Esophagus squamous epithelium (tissue), 5 donors: Measurements from ENCODE around the gene SCNM1. TPM values are rescaled to one million over a fixed set of nuclear protein-coding genes. Genes with fewer than 3 reads are reported as not detected.
A peak's percentile ranks its signal among the peaks of the same experiment; 100 is the strongest.

Source experiments
- DNase-seq: peaks from one replicate; lab custom pipeline; 2025; lab: John Stamatoyannopoulos, UW
- H3K27ac ChIP-seq, 4 donors: fragments of 200-600 bp; sonication (generic); one replicate each; pipeline ENCODE4 v1.5.1; 2016 to 2019; ENCODE audit warnings: mild to moderate bottlenecking in 1 of 4
- H3K27me3 ChIP-seq, 4 donors: fragments of 200-600 bp; sonication (generic); 1 replicate in 3 of 4; 2 replicates in 1 of 4; pipeline versions ENCODE4 v1.5.1 to v1.6.0; 2017 to 2021; ENCODE audit warnings: antibody characterized with exemption in 1 of 4
- H3K36me3 ChIP-seq, 3 donors: fragments of 200-600 bp; sonication (generic); one replicate each; pipeline ENCODE4 v1.5.1; 2016 to 2019
- H3K4me1 ChIP-seq, 3 donors: fragments of 200-600 bp; sonication (generic); one replicate each; pipeline ENCODE4 v1.5.1; 2017 to 2019
- H3K4me3 ChIP-seq, 4 donors: fragments of 200-600 bp; sonication (generic); 1 replicate in 3 of 4; 2 replicates in 1 of 4; pipeline ENCODE4 v1.5.1; 2016 to 2019; ENCODE audit warnings: mild to moderate bottlenecking in 2 of 4, moderate library complexity in 1 of 4
- H3K9me3 ChIP-seq, 3 donors: fragments of 200-600 bp; sonication (generic); one replicate each; pipeline ENCODE4 v1.5.1; 2016 to 2019
- CTCF ChIP-seq, 6 experiments: fragments of 450-650 bp in 4 of 6; fragments of 200-600 bp in 2 of 6; sonication (generic) in 2 of 6; IDR thresholded peaks; one replicate each; pipeline ENCODE4 v1.5.1; 2016 to 2019; ENCODE audit warnings: antibody characterized with exemption in 6 of 6, mild to moderate bottlenecking in 4 of 6, moderate library complexity in 4 of 6
- POLR2A ChIP-seq, 4 donors: fragments of 450-650 bp; IDR thresholded peaks; one replicate each; pipeline ENCODE4 v1.6.1; 2017; ENCODE audit warnings: antibody characterized with exemption in 4 of 4, mild to moderate bottlenecking in 4 of 4, moderate library complexity in 3 of 4
- WGBS, 2 donors: methylation state at CpG; one replicate each; pipeline ENCODE4 v1.1.5; 2018; 5-methylcytosine and 5-hydroxymethylcytosine counted together
- intact Hi-C: fragments of 100-400 bp; cut with DNase I; formaldehyde crosslinking; loops from one replicate; pipeline ENCODE4 v1.15.0; 2022
- total RNA-seq, 4 donors: library from RNA; depleted of rRNA; stranded (reverse); fragments of >200 nt; gene quantifications; one replicate each; pipeline ENCODE4 v1.1.0, GENCODE V29; 2016
- donor health status: DM: yes; HTN: yes; CAD: no.

SCNM1 gene
- total RNA-seq, 4 donors from 2014 or later, result 15.2 to 29.8 (median 18.5) TPM

GRCh38 chr1:151210830-151211229 lies 44.9 kb downstream of the SCNM1 start:
- Histone ChIP-seq H3K27me3 (no peaks in the 10 kb centered on the region), H3K36me3 (peaks cover 3 to 76% (median 7%) of the 10 kb centered on the region in 3 donors), H3K4me3 (no peak overlapping the region), H3K9me3 (no peaks in the 10 kb centered on the region), H3K27ac (peak overlapping the region in 2 of 4 donors; percentile 29 to 33), H3K4me1 (peaks cover 0 to 40% (median 5%) of the 10 kb centered on the region in 3 donors)
- intact Hi-C loops, result no loop called here
- no peak for TF ChIP-seq POLR2A (IDR thresholded peaks at IDR 0.05)
- TF ChIP-seq CTCF (IDR thresholded peaks at IDR 0.05), result no peak
- 57% methylated on average over 1 of the region's 1 CpG for WGBS, 2 donors
- no peak for DNase-seq

- Histone ChIP-seq H3K9me3 (no peaks in the 10 kb centered on the region), H3K27me3 (no peaks in the 10 kb centered on the region), H3K4me3 (no peak overlapping the region), H3K27ac (peak overlapping the region in 1 of 4 donors; percentile 33), H3K4me1 (peaks cover 0 to 37% (median 5%) of the 10 kb centered on the region in 3 donors), H3K36me3 (peaks cover 1 to 67% (median 3%) of the 10 kb centered on the region in 3 donors)
- intact Hi-C loops, result no loop called here
- no peak for TF ChIP-seq CTCF (IDR thresholded peaks at IDR 0.05)
- TF ChIP-seq POLR2A (IDR thresholded peaks at IDR 0.05), result no peak
- no peak for DNase-seq
- WGBS, 2 donors, result 64 to 67% methylated on average over 15 of the region's 15 CpGs
Observed at GRCh38 chr1:151211972-151212705, 46.2 kb downstream of the SCNM1 start.

GRCh38 chr1:151213560-151213959 lies 47.6 kb downstream of the SCNM1 start:
- no peaks in the 10 kb centered on the region for H3K9me3 ChIP-seq
- intact Hi-C loops, result no loop called here
- 34 to 52% methylated on average over 2 of the region's 2 CpGs for WGBS, 2 donors
- DNase-seq, result no peak
- peaks cover 0 to 37% (median 5%) of the 10 kb centered on the region in 3 donors for H3K4me1 ChIP-seq
- no peaks in the 10 kb centered on the region for H3K27me3 ChIP-seq
- peaks cover 0 to 65% (median 0%) of the 10 kb centered on the region in 3 donors for H3K36me3 ChIP-seq
- no peak overlapping the region for H3K27ac ChIP-seq
- H3K4me3 ChIP-seq, result no peak overlapping the region
- no peak for TF ChIP-seq POLR2A (IDR thresholded peaks at IDR 0.05)
- no peak for TF ChIP-seq CTCF (IDR thresholded peaks at IDR 0.05)

Other genes with a start within 250 kb of the SCNM1 start
- 10 to 100 TPM; 20.5 to 39.5 (median 25.3) TPM for gene SETDB1, start 239.8 kb upstream of the SCNM1 start, total RNA-seq
- gene CERS2, start 191.3 kb upstream of the SCNM1 start, total RNA-seq, result 10 to 100 TPM; 18.2 to 72.7 (median 45.4) TPM
- gene ANXA9, start 183.9 kb upstream of the SCNM1 start, total RNA-seq, result 1 to 10 TPM; 1.2 to 7.8 (median 4.4) TPM
- gene MINDY1, start 159.2 kb upstream of the SCNM1 start, total RNA-seq, result 10 to 100 TPM; 25.4 to 52.5 (median 37.1) TPM
- 10 to 100 TPM in 3 of 4 donors, 1 to 10 TPM in 1; 8.9 to 21.0 (median 15.9) TPM for gene PRUNE1, start 157.7 kb upstream of the SCNM1 start, total RNA-seq
- gene BNIPL, start 129.6 kb upstream of the SCNM1 start, total RNA-seq, result 100 to 1,000 TPM in 1 of 4 donors, 10 to 100 TPM in 3; 52.7 to 168 (median 96.1) TPM
- 1 to 10 TPM in 3 of 4 donors, under 1 TPM in 1; 0.23 to 3.2 (median 2.3) TPM for gene C1orf56, start 118.4 kb upstream of the SCNM1 start, total RNA-seq
- 100 to 1,000 TPM in 3 of 4 donors, 10 to 100 TPM in 1; 86.7 to 128 (median 115) TPM for gene CDC42SE1, start 106.5 kb upstream of the SCNM1 start, total RNA-seq
- 1 to 10 TPM in 2 of 4 donors, under 1 TPM in 2; 0.38 to 1.6 (median 0.92) TPM for gene MLLT11, start 105.7 kb upstream of the SCNM1 start, total RNA-seq
- 10 to 100 TPM in 3 of 4 donors, 1 to 10 TPM in 1; 7.1 to 15.8 (median 11.0) TPM for gene GABPB2, start 95.4 kb upstream of the SCNM1 start, total RNA-seq
- gene SEMA6C, start 19.5 kb upstream of the SCNM1 start, total RNA-seq, result 1 to 10 TPM in 3 of 4 donors, under 1 TPM in 1; 0.91 to 3.8 (median 2.0) TPM
- gene TNFAIP8L2, start 9.5 kb upstream of the SCNM1 start, total RNA-seq, result 1 to 10 TPM in 2 of 4 donors, not detected in 2; 2.3 to 5.7 TPM
- 1 to 10 TPM; 4.6 to 8.8 (median 5.9) TPM for gene LYSMD1, start 242 bp upstream of the SCNM1 start, total RNA-seq
- not detected for gene TMOD4, start 9.8 kb downstream of the SCNM1 start, total RNA-seq
- gene VPS72, start 24.1 kb downstream of the SCNM1 start, total RNA-seq, result 10 to 100 TPM; 17.2 to 38.3 (median 29.7) TPM
- gene PIP5K1A, start 32.4 kb downstream of the SCNM1 start, total RNA-seq, result 10 to 100 TPM; 21.5 to 49.2 (median 36.6) TPM
- 100 to 1,000 TPM in 3 of 4 donors, 10 to 100 TPM in 1; 78.2 to 117 (median 109) TPM for gene PSMD4, start 88.6 kb downstream of the SCNM1 start, total RNA-seq
- gene ZNF687, start 116.2 kb downstream of the SCNM1 start, total RNA-seq, result 10 to 100 TPM; 16.5 to 28.5 (median 18.3) TPM
- gene PI4KB, start 161.3 kb downstream of the SCNM1 start, total RNA-seq, result 10 to 100 TPM; 34.0 to 63.4 (median 56.0) TPM
- gene RFX5, start 181.1 kb downstream of the SCNM1 start, total RNA-seq, result 10 to 100 TPM; 13.2 to 59.6 (median 24.5) TPM
- gene SELENBP1, start 206.6 kb downstream of the SCNM1 start, total RNA-seq, result 10 to 100 TPM in 3 of 4 donors, 1 to 10 TPM in 1; 6.3 to 38.3 (median 28.3) TPM
- gene PSMB4, start 233.4 kb downstream of the SCNM1 start, total RNA-seq, result 100 to 1,000 TPM; 114 to 203 (median 186) TPM